Panc1 (cell line): Measurements from ENCODE around the gene GNA12. TPM values are rescaled to one million over a fixed set of nuclear protein-coding genes. Genes with fewer than 3 reads are reported as not detected.

Experiments used
- ATAC-seq: fragments of 200-7000 bp; cut with Tn5 transposase; 2 replicates; pipeline ENCODE4 v1.9.1; 2020; ENCODE audit warnings: mild to moderate bottlenecking, moderate library complexity
- BruUV-seq: library from RNA; stranded (reverse); fragments of 400-500 nt; replicated peaks from 2 replicates; lab custom pipeline; 2021; lab: Mats Ljungman, UMichigan
- CTCF ChIA-PET: fragments of 300-600 bp; sonication (Branson Sonifier 250); formaldehyde crosslinking; loops from one replicate; lab custom pipeline; 2022; ENCODE audit warnings: antibody characterized with exemption; lab: Charles Lee
- POLR2A ChIA-PET: fragments of 300-600 bp; sonication (Branson Sonifier 250); formaldehyde crosslinking; loops from one replicate; lab custom pipeline; 2022; ENCODE audit warnings: antibody characterized with exemption; lab: Charles Lee
- DNase-seq: peaks from one replicate; pipeline ENCODE4 v3.0.0-alpha.2; 2010; ENCODE audit warnings: low read depth, low spot score
- H3K27ac ChIP-seq: 2 replicates; pipeline ENCODE4 v1.5.1; 2011; ENCODE audit warnings: mild to moderate bottlenecking, low read length, inconsistent platforms
- H3K27me3 ChIP-seq: fragments of 200-500 bp; sonication (Bioruptor generic); 2 replicates; pipeline ENCODE4 v1.6.0; 2014; ENCODE audit warnings: low read length, inconsistent platforms; ENCODE audit not compliant: control insufficient read depth, insufficient read depth
- H3K36me3 ChIP-seq: fragments of 200-500 bp; sonication (Bioruptor generic); 2 replicates; pipeline ENCODE4 v1.5.1; 2014; ENCODE audit warnings: inconsistent platforms, mild to moderate bottlenecking, low read length, moderate library complexity; ENCODE audit not compliant: control insufficient read depth, insufficient read depth
- H3K4me1 ChIP-seq: 2 replicates; pipeline ENCODE4 v1.5.1; 2011; ENCODE audit warnings: inconsistent platforms, mild to moderate bottlenecking, low read length, moderate library complexity; ENCODE audit not compliant: control insufficient read depth, insufficient read depth
- H3K4me3 ChIP-seq, 2 experiments: 2 replicates each; pipeline ENCODE4 v1.5.1; 2011 to 2012; ENCODE audit warnings: low read depth in 2 of 2, low read length in 2 of 2, mild to moderate bottlenecking in 2 of 2, inconsistent platforms in 1 of 2, moderate library complexity in 1 of 2
- H3K9me3 ChIP-seq: fragments of 200-500 bp; sonication (Bioruptor generic); 2 replicates; pipeline ENCODE4 v1.5.1; 2014; ENCODE audit warnings: low read depth, mild to moderate bottlenecking, inconsistent platforms, low read length, moderate library complexity; ENCODE audit not compliant: control insufficient read depth, insufficient read depth
- CTCF ChIP-seq: fragments of 450-650 bp; IDR thresholded peaks from 2 replicates; pipeline ENCODE4 v1.5.1; 2017; ENCODE audit warnings: mild to moderate bottlenecking
- POLR2AphosphoS5 ChIP-seq: IDR thresholded peaks from 2 replicates; pipeline ENCODE4 v1.6.1; 2012; ENCODE audit warnings: mild to moderate bottlenecking, low read depth, low read length, moderate library complexity
- SIN3A ChIP-seq: IDR thresholded peaks from 2 replicates; pipeline ENCODE4 v1.6.1; 2012; ENCODE audit warnings: low read depth, mild to moderate bottlenecking, low read length, moderate library complexity, borderline replicate concordance; ENCODE audit not compliant: insufficient read depth
- TCF7L2 ChIP-seq: IDR thresholded peaks from 2 replicates; pipeline ENCODE4 v1.6.1; 2011; ENCODE audit warnings: mild to moderate bottlenecking, low read depth, low read length, inconsistent platforms
- in situ Hi-C: cut with HindIII; loops from 2 replicates; pipeline ENCODE4 v1.10.0; 2016; ENCODE audit warnings: low sequenced_read_pairs, low pct_unique_long_range_greater_than_20kb
- intact Hi-C: fragments of 100-400 bp; cut with micrococcal nuclease; formaldehyde crosslinking; loops from one replicate; pipeline ENCODE4 v1.10.0; 2022; ENCODE audit not compliant: unreplicated experiment
- total RNA-seq: library from RNA; stranded (reverse); gene quantifications from one replicate; pipeline ENCODE4 v1.2.1, GENCODE V29; 2021; ENCODE audit not compliant: unreplicated experiment
- TF ChIP-seq, protein P1 (sequence below), 2 experiments: IDR thresholded peaks; 2 replicates each; pipeline ENCODE4 v1.6.1; 2011 to 2012; ENCODE audit warnings: low read depth in 2 of 2, control low read depth in 1 of 2, low read length in 1 of 2, mild to moderate bottlenecking in 1 of 2, moderate library complexity in 1 of 2; ENCODE audit not compliant: insufficient read depth in 1 of 2

The GNA12 gene
- total RNA-seq, 1 experiment from 2014 or later = 139 TPM

DNA sequence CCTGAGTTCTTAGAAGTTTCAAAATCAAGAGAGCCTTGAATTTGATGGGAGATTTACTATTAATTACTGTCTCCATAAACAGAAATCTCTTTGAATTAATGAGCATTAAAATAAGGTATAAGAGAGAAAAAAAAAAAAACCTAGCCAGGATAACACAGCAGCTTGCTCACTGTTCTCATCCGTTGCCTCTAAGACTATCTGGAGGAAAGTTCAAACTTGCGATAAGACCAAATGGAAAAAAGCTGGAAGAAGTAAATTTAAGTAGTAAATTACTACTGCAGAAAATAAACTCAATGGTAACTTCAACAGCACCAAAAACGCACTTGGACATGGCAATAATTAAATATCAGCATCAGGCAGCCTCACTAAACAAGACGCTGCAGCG is 36.7 kb downstream of the GNA12 start:
- intact Hi-C loops = no loop called here
- Histone ChIP-seq H3K4me1 (peaks cover 84% of the 10 kb centered on the region), H3K27ac (peak overlapping the region; percentile 99), H3K4me3 (peak overlapping the region; percentile 4 to 32; a peak in 3 of 4 replicates), H3K9me3 (no peaks in the 10 kb centered on the region), H3K27me3 (no peaks in the 10 kb centered on the region), H3K36me3 (no peaks in the 10 kb centered on the region)
- POLR2A ChIA-PET = interaction anchor here (0.7 kb wide), 1 partner anchor 979 kb away, joined by 7 read pairs; no protein-coding TSS in a partner anchor
- CTCF ChIA-PET = interaction anchor here (0.5 to 0.8 kb wide), 2 partner anchors 80 to 97 kb away, joined by 3 read pairs; no protein-coding TSS in a partner anchor
- DNase-seq (no peak), ATAC-seq (no peak)
- in situ Hi-C loops = no loop called here
- no TSS peak for BruUV-seq
- TF ChIP-seq, protein P1, sequence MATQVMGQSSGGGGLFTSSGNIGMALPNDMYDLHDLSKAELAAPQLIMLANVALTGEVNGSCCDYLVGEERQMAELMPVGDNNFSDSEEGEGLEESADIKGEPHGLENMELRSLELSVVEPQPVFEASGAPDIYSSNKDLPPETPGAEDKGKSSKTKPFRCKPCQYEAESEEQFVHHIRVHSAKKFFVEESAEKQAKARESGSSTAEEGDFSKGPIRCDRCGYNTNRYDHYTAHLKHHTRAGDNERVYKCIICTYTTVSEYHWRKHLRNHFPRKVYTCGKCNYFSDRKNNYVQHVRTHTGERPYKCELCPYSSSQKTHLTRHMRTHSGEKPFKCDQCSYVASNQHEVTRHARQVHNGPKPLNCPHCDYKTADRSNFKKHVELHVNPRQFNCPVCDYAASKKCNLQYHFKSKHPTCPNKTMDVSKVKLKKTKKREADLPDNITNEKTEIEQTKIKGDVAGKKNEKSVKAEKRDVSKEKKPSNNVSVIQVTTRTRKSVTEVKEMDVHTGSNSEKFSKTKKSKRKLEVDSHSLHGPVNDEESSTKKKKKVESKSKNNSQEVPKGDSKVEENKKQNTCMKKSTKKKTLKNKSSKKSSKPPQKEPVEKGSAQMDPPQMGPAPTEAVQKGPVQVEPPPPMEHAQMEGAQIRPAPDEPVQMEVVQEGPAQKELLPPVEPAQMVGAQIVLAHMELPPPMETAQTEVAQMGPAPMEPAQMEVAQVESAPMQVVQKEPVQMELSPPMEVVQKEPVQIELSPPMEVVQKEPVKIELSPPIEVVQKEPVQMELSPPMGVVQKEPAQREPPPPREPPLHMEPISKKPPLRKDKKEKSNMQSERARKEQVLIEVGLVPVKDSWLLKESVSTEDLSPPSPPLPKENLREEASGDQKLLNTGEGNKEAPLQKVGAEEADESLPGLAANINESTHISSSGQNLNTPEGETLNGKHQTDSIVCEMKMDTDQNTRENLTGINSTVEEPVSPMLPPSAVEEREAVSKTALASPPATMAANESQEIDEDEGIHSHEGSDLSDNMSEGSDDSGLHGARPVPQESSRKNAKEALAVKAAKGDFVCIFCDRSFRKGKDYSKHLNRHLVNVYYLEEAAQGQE (IDR thresholded peaks at IDR 0.05; ENCODE audit: insufficient read depth in 1 of 2, low read depth in 2 of 2, low read length in 1 of 2) = no peak
- TF ChIP-seq TCF7L2 = no peak
- no peak for TF ChIP-seq CTCF
- no peak for TF ChIP-seq SIN3A
- no peak for TF ChIP-seq POLR2AphosphoS5

- Histone ChIP-seq H3K27me3 (no peaks in the 10 kb centered on the region), H3K4me1 (peaks cover 86% of the 10 kb centered on the region), H3K27ac (peak overlapping the region; percentile 99), H3K4me3 (no peak overlapping the region), H3K36me3 (no peaks in the 10 kb centered on the region), H3K9me3 (no peaks in the 10 kb centered on the region)
- ChIA-PET POLR2A (no interaction called here), CTCF (no interaction called here)
- intact Hi-C loops (no loop called here), in situ Hi-C loops (no loop called here)
- ATAC-seq = no peak
- DNase-seq = no peak
- BruUV-seq = no TSS peak
- TF ChIP-seq TCF7L2 (no peak), POLR2AphosphoS5 (no peak), CTCF (no peak), SIN3A (no peak)
- TF ChIP-seq, protein P1 (IDR thresholded peaks at IDR 0.05; ENCODE audit: insufficient read depth in 1 of 2, low read depth in 2 of 2, low read length in 1 of 2) = no peak
Measured at GRCh38 chr7:2806571-2806970, 37.5 kb downstream of the GNA12 start.
